Measurements from ENCODE around the gene SPATA13.

Gene SPATA13

GRCh38 chr13:24218338-24218737 is 57.8 kb downstream of the SPATA13 start:
- in situ Hi-C loops (cut with HindIII; ENCODE audit: low sequenced_read_pairs), result no loop called here

GRCh38 chr13:24218977-24219376 is 58.5 kb downstream of the SPATA13 start:
- in situ Hi-C loops (cut with HindIII; ENCODE audit: low sequenced_read_pairs), result no loop called here

GRCh38 chr13:24220086-24220703 is 59.7 kb downstream of the SPATA13 start:
- in situ Hi-C loops (cut with HindIII; ENCODE audit: low sequenced_read_pairs), result loop anchor here (5.0 kb wide), 1 partner anchor 208 kb away; no protein-coding TSS in a partner anchor

GRCh38 chr13:24221007-24221406 is 60.5 kb downstream of the SPATA13 start:
- in situ Hi-C loops (cut with HindIII; ENCODE audit: low sequenced_read_pairs), result loop anchor here (5.0 kb wide), 1 partner anchor 209 kb away; no protein-coding TSS in a partner anchor

- in situ Hi-C loops (cut with HindIII; ENCODE audit: low sequenced_read_pairs), result loop anchor here (5.0 kb wide), 1 partner anchor 210 kb away; no protein-coding TSS in a partner anchor
These were observed 62.2 kb downstream of the SPATA13 start for GRCh38 chr13:24222756-24223155.

- in situ Hi-C loops (cut with HindIII; ENCODE audit: low sequenced_read_pairs), result loop anchor here (5.0 kb wide), 1 partner anchor 211 kb away; no protein-coding TSS in a partner anchor
These were observed 63.1 kb downstream of the SPATA13 start for GRCh38 chr13:24223341-24224231.

- in situ Hi-C loops (cut with HindIII; ENCODE audit: low sequenced_read_pairs), result loop anchor here (5.0 kb wide), 1 partner anchor 212 kb away; no protein-coding TSS in a partner anchor
These were observed 63.7 kb downstream of the SPATA13 start for GRCh38 chr13:24224232-24224680.

GRCh38 chr13:24225062-24225461 is 64.5 kb downstream of the SPATA13 start:
- in situ Hi-C loops (cut with HindIII; ENCODE audit: low sequenced_read_pairs), result no loop called here

- in situ Hi-C loops (cut with HindIII; ENCODE audit: low sequenced_read_pairs), result no loop called here
These were observed 65.4 kb downstream of the SPATA13 start for GRCh38 chr13:24225930-24226329.

- in situ Hi-C loops (cut with HindIII; ENCODE audit: low sequenced_read_pairs), result no loop called here
These were observed 66.2 kb downstream of the SPATA13 start for GRCh38 chr13:24226762-24227161.

- in situ Hi-C loops (cut with HindIII; ENCODE audit: low sequenced_read_pairs), result no loop called here
These were observed 68.4 kb downstream of the SPATA13 start for GRCh38 chr13:24228852-24229458.

- in situ Hi-C loops (cut with HindIII; ENCODE audit: low sequenced_read_pairs), result no loop called here
These were observed 70.0 kb downstream of the SPATA13 start for GRCh38 chr13:24230428-24231072.

- in situ Hi-C loops (cut with HindIII; ENCODE audit: low sequenced_read_pairs), result no loop called here
These were observed 70.9 kb downstream of the SPATA13 start for GRCh38 chr13:24231377-24231776.

GRCh38 chr13:24232037-24232436 is 71.5 kb downstream of the SPATA13 start:
- in situ Hi-C loops (cut with HindIII; ENCODE audit: low sequenced_read_pairs), result no loop called here

GRCh38 chr13:24232474-24232873 is 72.0 kb downstream of the SPATA13 start:
- in situ Hi-C loops (cut with HindIII; ENCODE audit: low sequenced_read_pairs), result no loop called here

- in situ Hi-C loops (cut with HindIII; ENCODE audit: low sequenced_read_pairs), result no loop called here
These were observed 72.9 kb downstream of the SPATA13 start for GRCh38 chr13:24233351-24233901.

- in situ Hi-C loops (cut with HindIII; ENCODE audit: low sequenced_read_pairs), result no loop called here
These were observed 73.8 kb downstream of the SPATA13 start for GRCh38 chr13:24234200-24234915.

- in situ Hi-C loops (cut with HindIII; ENCODE audit: low sequenced_read_pairs), result loop anchor here (5.0 kb wide), 1 partner anchor 35 kb away; no protein-coding TSS in a partner anchor
These were observed 76.8 kb downstream of the SPATA13 start for GRCh38 chr13:24237356-24237755.

GRCh38 chr13:24241336-24241735 is 80.8 kb downstream of the SPATA13 start:
- in situ Hi-C loops (cut with HindIII; ENCODE audit: low sequenced_read_pairs), result no loop called here

GRCh38 chr13:24242100-24242499 is 81.6 kb downstream of the SPATA13 start:
- in situ Hi-C loops (cut with HindIII; ENCODE audit: low sequenced_read_pairs), result no loop called here
